22Rv1 (cell line): ENCODE data around the gene FAM120B.

Source experiments
- H3K27ac ChIP-seq: fragments of 450-650 bp; 2 replicates; pipeline ENCODE4 v1.5.1; 2017
- CTCF ChIP-seq: fragments of 450-650 bp; IDR thresholded peaks from 2 replicates; pipeline ENCODE4 v1.5.1; 2017; ENCODE audit warnings: mild to moderate bottlenecking
- ZFX ChIP-seq: fragments of 450-650 bp; IDR thresholded peaks from 2 replicates; pipeline ENCODE4 v1.6.1; 2017; ENCODE audit warnings: antibody characterized with exemption, borderline replicate concordance

The FAM120B gene

GRCh38 chr6:170284866-170285469 lies 21.6 kb upstream of the FAM120B start:
- no peak for TF ChIP-seq ZFX
- no peak for TF ChIP-seq CTCF
- no peak overlapping the region for H3K27ac ChIP-seq

DNA sequence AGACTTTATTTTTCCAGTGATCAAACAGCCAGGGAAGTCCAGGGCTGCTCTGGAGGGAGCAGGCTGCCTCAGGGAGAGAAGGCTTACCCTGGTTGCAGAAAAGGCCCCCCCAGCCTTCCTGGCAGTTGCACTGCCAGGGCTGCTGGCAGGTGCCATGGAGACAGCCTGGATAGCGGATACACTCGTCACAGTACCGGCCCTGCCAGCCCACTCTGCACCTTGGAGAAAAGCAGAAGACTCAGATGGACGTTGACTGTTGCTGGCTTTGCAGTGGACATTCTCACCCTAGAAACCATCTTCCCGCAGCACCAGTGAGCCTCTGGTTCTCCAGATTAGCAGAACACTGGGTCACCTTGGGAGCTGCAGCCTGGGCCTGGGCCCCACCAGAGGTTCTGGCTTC lies 21.1 kb upstream of the FAM120B start:
- H3K27ac ChIP-seq: no peak overlapping the region
- TF ChIP-seq CTCF: no peak
- TF ChIP-seq ZFX: no peak

GRCh38 chr6:170286246-170286933 lies 20.2 kb upstream of the FAM120B start:
- TF ChIP-seq CTCF: no peak
- no peak overlapping the region for H3K27ac ChIP-seq

DNA sequence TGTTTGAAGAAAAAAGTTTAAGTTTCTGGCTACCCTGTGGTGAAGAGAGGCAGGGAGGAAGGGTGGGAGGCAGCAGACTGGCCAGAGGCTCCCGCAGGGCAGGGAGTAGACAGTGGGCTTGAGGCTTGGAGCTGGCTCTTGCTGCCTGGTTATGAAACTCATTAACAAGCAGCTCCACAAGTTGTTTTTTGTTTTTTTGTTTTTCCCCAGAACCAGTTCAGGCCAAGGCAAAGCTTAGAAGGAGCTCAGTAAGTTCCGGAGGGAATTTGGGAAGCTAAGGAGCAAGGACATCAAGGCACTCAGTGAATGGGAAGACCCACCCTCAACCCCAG lies 19.7 kb upstream of the FAM120B start:
- TF ChIP-seq CTCF: no peak
- TF ChIP-seq ZFX: no peak
- no peak overlapping the region for H3K27ac ChIP-seq

DNA sequence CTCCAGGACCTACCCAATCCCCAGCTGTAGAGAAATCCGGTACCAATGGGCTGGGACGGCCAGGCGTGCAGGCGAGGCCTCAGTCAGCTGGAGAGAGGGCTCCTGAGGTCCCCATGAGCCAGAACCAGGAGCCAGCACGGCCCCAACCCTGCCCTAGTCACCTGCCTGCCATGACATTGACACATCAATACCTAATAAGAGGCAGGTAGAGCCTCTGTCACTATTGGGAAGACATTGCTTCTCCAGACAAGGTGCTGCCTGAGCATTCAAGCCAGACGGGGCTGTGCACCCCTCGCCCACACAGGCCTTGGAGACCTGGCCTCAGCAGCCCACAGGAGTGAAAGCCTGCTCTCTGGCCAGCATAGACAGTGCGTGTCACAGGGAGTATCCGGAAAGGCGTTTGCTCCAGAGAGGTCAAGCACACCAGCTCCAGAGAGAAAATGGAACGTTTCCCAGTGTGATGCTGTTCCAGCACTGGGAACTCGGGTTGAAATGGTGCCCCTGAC lies 19.1 kb upstream of the FAM120B start:
- TF ChIP-seq ZFX: no peak
- no peak for TF ChIP-seq CTCF
- no peak overlapping the region for H3K27ac ChIP-seq

DNA sequence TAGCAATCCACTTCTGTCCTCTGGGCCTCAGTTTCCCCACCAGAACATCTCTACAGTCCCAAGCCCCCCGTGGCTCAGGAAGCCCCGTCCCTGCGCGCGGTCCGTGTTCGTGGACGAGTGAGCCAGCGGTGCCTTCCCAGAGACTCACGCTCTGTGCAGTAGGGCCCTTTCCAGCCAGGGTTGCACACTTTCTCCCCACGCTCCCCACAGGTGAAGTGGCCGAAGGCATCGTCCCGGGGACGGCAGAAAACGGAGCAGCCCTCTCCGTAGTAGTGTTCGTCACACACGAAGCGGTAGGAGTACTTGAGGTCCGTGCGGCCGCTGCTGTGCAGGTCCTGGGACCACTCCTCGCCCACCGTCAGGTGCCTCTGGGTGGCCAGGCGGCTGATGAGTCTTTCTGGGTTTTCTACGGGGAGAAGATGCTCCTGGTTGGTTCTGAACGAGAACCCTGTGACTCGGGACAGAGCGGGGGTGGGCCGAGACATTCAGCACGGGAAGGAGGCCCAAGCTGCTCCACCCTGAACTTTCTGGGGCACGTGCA lies 18.4 kb upstream of the FAM120B start:
- no peak for TF ChIP-seq ZFX
- H3K27ac ChIP-seq: no peak overlapping the region

GRCh38 chr6:170288852-170289179 lies 17.7 kb upstream of the FAM120B start:
- TF ChIP-seq CTCF: no peak
- TF ChIP-seq ZFX: no peak
- no peak overlapping the region for H3K27ac ChIP-seq
